HK-2 (cell line): ENCODE measurements around the gene AGBL1.
A peak's percentile ranks its signal among the peaks of the same experiment; 100 is the strongest.

Source experiments
- DNase-seq: peaks from one replicate; pipeline ENCODE4 v3.0.0-alpha.2; 2018; ENCODE audit not compliant: unreplicated experiment

Gene AGBL1

DNA sequence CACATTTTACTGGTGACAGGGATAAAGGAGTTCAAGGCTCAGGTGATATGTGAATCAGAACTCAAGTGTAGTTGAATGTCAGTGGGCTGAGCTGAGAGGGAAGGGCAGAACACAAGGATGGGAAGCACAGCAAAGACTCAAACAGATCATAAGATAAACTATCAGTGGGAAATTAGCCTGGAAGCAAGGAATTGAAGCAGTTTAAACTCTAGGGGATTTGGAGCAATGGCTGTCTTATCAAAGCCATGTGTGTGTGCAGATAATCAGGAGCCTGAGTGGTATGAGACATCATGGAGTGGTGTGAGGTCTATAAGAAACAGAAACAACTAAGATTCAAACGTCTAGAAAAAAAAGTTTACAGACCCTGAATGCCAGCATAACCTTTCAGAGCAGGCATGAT, 634.6 kb downstream of the AGBL1 start:
- no peak for DNase-seq

DNA sequence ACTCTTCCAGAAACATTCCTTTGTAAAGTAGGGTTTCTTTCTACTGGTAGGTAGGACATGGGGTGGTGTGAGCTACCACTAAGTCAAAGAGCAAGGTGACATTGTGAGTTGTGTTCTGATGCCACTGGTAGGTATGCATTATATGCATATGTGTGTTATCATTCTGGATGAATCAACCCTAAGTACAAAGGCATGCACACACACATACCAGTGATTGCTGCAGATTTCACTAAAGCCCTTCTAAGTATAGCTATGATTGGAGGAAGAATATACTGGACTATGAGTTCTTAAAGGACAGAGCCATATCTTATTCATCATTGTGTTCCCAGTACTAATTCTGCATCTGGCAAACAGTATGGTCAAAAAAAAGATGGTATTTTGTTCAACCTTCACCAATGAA, 646.0 kb downstream of the AGBL1 start:
- DNase-seq, result no peak

DNA sequence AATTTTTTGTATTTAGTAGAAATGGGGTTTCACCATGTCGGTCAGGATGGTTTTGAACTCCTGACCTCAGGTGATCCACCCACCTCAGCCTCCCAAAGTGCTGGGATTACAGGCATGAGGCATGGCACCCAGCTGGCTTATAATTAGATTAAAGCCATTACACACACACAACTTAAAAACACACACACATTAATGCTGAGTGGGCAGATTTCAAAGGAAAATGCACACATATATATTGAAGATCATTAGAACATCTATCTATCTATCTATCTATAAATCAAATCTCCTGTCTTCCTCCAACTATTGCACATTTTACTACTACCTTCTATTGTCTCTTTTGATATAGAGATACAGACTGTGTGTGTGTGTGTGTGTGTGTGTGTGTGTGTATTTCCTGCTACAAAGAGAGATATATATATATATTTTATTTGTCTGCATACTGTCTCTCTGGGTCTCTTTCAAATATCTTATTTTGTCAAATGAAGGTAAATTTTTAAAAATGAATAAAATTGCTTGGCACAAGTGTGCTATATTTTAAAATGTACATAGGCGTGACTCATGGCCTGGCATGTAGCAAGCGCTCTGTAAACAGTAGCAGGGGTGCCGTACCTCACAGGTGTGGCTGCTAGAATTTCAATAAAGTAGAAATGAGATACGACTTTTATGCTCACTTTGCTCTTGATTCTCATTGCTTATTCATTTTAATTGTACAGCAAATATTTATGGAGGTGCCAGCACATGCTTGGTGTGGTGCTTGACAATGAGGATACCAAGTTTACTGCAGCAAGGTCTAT, 655.8 kb downstream of the AGBL1 start:
- DNase-seq, result no peak

DNA sequence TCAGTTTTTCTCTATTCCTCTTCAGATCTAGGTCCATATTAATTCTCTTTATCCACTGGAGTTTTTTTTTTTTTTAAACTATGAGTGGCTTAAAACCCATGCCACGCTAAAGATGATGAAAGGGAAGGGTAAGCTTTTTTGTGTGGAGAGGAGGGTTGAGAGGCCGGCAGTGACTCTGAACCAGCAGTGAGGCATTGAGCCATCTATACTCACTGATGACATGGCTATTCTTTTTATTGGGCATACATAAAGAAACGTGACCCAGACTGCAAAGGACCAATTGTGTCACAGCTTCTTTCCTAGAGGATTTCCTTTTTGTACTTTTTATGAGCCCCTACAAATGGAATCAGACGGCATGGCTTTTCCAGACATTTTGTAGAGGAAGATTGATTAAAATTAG, 662.2 kb downstream of the AGBL1 start:
- no peak for DNase-seq

DNA sequence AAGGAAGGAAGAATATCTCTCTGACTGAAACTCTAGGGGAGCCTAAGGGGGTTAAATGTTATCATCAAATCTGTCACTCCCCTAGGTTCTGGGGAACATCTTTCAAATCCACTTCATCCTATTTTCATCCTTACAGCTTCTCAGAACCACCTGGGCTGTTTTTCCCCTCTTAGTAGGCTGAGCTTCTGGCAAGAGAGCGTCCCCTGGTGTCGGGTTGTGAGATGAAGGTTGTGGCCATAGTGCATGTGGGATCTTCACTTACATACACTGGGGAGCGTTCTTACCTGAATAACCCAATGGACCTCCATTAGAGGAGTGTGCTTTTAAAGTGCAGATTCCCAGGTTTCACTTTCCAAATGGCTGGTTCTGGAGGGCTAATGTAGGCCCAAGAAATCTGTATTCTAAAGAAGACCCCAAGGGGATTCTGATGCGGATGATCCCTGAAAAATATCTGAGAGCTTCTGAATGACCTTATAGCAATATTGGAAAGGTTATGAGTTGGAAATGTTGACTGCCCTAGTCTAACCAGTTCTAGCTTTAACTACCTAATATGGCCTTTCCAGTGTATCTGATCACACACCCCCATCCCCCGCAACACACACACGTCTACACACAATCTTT, 663.7 kb downstream of the AGBL1 start:
- peak; percentile 30 for DNase-seq

DNA sequence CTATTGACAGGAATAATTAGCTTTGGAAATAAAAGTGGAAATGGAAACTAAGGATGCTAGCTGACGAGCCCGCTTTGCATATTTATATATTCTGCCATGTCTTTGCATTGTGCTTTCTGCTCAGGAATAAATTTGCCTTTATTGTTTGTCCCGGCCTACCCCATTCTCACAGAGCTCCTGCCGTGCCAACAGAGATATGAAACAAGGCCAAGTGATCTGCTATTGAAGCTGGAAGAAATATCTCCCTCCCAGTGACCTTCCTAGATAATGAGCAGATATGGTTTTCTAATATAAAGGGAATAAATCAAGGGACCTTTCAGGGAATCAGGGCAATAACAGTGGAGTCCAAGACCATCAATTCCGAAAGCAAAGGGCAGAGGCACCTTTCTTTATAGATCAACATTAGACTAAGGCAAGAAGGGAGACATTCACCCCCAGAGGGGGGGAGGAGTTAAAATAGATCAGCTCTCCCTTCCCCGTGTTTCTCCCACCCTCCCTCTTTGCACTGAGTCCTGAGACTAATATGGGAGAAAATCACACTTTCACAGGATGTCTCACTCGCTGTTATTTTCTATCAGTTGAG, 664.6 kb downstream of the AGBL1 start:
- no peak for DNase-seq

DNA sequence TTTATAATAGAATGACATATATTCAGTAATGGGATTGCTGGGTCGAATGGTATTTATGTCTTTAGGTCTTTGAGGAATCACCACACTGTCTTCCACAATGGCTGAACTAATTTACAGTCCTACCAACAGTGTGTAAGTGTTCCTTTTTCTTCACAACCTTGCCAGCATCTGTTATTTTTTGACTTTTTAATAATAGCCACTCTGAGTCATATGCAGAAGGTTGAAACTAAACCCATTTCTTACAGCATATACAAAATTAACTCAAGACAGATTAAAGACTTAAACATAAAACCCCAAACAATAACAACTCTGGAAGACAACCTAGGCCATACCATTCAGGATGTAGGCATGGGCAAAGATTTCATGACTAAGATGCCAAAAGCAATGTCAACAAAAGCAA, 671.4 kb downstream of the AGBL1 start:
- no peak for DNase-seq

DNA sequence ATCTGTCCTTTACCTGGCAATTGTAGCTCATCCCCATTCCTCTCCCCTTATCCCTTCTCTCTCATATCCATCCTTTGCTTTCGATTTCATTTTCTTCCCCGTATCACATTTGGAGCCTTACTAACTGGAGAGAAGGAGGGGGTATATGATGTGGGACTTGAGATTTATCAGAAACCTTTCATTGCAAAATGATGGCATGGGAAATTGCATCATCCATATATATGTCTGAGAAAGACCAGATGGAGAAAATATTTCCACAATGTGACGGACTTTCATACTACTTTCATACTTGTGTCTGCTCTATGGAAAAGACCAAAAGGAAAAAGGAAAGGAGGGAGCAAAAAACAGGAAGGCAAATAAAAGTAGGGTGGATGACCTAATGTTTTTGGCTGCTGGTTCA, 675.2 kb downstream of the AGBL1 start:
- no peak for DNase-seq

DNA sequence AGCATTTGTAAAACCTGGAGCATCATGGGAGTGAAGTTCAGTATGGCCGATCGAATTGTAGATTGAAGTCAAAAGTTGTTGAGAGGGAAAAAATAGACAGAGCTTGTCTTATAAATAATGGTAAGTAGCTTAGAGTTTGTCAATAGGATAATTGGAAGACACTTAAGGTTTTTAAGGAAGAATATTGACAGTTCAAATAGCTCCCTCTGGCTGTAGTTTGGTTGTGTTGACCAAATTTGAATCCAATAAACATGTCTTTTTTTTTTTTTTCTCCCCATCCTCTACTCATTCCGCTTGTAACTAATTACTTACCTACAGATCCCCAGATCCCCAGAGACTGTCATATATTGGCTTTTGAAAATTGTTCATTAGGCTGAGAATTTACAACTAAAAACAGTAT, 677.0 kb downstream of the AGBL1 start:
- no peak for DNase-seq

DNA sequence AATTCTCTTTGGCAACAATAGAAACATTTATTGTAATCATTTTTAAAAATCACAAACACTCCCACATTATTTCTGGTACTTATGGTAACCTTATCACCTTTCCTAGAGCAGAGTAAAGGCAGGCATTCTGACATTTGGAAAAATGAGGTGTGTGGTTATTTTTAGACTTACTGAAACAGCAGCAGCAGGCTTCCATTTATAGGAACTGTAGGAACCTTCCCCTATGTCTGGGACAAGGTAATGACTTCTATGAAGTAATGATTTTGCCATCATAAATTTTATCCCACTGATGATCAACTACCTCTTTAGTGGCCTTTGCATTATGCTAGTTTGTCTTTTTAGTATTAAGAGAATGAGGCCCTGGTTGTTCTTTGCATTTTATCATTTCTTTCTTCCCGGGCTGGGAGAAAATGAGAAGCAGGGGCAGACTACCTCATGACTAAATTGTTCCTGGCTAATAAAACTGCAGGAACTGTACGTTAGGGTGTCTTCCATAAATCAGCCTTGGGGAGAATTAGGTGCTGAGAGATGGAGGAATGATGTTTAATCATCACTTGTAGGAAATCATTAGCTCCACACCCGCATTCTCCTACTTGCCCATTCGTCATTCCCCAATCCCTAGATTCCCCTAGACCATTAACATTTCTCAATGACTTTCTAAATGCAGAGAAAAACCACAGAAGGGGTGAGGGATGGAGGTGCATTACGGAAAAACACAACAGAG, 680.3 kb downstream of the AGBL1 start:
- no peak for DNase-seq

DNA sequence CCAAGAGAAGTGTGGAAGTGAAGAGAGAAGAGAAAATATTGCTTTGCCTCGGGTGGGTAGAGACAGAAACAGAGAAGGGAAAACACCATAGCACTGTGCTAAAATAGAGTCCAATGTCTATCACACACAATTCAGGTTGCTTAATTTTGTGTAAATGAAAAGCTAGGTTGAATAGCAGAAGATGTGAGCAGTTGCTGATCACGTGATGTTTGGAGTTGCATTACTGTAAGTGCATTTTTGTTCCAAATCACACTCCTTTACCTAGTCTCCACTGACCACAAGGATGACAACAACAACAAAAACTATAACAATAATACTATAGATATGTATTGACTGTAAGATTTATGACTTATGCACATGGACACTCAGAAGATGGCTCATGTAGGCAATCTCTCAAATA, 683.2 kb downstream of the AGBL1 start:
- no peak for DNase-seq

DNA sequence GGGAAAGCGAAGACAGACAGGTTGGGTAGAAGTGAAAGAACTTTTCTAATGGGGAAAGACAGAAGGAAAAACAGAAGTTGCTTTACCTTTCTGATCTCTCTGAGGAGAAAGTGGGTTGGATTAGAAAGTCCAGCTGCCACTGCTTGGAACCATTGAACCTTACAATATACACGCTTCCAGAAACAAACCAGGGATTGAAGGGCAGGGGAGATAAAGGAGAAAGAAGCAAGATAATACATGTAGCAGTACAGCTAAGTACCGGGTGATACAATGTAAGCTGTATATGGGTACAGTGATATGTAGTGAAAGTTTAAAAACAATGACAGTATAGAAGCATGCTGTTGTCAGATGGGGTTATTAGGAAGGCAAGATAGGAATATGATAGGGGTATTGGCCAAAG, 684.4 kb downstream of the AGBL1 start:
- DNase-seq, result no peak

DNA sequence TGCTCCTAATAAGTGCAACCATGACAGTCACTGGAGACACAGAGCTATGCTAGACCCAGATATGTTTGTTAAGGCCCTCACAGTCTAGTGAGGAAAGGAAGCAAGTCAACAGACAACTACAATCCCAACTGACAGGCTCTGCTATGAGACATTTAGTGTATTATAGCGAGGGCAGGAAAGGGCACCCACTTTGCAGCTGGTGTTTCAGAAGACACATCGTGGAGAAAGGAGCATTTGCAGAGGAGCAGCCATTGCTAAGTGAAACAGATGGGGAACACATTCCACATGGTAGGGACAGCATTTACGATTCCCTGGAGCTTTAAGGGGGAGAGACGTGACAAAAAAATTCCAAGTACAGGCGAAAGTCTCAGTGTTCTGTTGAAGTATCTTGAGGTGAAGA, 685.6 kb downstream of the AGBL1 start:
- DNase-seq, result no peak

DNA sequence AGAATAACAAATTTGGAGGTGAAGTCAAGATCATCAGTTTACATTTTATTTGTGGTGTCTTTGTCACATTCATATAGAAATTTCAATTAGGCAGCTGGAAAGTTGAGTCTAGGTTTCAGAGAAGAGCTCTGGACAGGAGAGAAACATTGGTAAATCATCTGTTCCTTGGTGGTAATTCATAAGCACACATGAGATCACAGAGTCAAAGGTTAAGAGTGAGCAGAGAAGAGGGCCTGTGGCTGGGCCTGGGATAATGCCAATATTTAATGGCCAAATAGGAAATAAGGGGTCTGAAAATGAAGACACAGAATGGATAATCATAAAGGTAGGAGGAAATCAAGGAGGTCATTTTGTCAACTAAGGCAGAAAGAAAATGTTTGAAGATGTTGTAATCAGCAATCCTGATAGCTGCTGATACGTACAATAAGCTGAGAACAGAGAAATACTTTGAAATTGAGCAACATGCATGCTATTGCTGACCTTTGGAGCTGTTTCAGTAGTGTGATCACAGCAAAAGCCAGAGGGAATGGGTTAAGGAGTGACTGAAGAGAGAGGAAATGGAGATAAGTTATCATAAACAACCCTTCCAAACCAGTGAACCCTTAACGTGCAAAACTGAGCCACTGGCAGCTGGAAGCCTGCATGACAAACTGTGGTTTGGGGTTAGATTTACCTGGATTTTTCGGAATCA, 692.8 kb downstream of the AGBL1 start:
- no peak for DNase-seq

DNA sequence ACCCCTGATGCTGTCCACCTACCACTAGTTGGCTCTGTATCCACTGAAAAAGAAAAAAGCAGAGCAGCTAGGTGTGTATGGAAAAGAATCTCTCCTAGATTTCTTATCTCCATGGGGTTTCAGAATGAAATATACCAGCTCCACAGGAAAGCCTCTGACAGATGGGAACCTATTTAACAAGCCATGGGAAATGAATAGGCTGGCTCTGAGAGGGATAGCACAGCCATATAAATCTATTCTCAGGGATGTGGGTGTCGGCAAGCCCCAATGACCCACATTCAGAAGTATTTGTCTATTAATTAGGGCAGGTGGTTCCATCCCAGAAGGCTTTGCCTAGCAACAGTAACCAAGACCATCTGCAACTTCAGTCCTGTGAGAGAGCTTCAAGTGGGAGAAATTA, 694.1 kb downstream of the AGBL1 start:
- DNase-seq, result no peak

DNA sequence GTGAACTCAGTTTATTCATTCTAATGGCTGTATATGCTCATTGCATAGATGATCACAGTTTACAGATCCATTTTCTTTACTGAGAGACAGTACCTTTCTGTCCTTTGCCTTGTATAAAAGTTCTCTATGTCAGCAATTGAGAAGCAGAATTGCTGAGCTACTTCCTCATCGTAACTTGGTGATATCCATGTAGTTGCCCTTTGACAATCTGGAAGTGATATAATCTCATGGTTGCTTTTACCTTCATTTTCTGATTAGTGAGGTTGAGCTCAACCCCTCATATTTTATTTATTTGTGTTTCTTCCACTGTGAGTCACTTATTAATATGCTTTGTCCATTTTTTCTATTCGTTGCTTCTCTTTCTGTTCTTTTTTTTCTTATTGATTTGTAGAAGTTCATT, 696.5 kb downstream of the AGBL1 start:
- no peak for DNase-seq

DNA sequence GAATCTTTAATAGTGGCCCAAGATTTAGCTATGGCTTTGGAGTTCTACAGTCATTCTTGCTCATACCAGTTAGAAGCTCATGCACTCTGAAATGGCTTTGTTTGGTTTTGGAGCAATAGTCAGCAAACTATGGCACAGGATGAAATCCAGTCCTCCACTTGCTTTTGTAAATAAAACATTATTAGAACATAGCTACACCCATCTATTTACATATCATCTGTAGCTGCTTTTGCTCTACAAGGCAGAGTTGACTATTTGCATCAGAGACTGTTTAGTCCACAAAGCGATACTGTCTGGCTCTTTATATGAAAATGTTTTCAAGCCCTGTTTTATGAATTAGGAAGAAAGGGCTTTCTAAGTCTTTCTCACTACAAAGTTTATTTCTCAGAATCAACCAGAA, 716.9 kb downstream of the AGBL1 start:
- DNase-seq, result no peak

DNA sequence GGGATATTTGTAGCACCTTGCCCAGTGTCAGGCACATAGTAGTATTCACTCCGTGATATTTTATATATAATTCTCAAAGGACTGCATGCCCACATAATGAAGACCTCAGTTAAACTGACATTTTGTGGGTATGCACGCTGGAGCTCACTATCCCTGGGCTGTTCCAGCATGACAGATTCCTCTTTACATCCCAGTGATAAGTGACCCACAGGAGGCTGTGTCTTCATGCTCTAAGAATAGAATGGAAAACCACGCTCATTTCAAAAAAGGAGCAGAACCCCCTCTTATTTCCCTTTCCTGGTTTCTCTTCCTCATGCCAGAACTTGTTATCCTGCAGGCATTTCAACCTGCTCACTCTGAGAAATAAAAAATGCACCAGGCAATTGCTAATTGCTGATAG, 717.5 kb downstream of the AGBL1 start:
- no peak for DNase-seq

DNA sequence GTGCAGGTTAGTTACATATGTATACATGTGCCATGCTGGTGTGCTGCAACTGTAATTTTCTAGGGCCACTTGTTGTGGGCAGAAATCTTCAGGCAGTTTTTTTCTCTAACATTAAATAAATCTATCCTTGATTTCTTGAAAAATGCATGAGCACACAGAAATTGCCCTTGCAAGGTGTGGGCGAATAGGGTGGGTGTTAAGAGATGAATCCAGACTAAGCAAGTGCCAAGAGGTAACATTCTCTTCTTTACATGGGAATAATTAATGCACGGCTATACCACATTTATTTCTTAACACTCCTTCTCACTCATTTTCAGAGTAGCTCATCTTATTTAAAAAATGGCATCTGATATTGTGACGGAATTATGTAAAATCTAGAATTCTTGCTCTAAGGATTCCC, 719.6 kb downstream of the AGBL1 start:
- DNase-seq, result no peak

DNA sequence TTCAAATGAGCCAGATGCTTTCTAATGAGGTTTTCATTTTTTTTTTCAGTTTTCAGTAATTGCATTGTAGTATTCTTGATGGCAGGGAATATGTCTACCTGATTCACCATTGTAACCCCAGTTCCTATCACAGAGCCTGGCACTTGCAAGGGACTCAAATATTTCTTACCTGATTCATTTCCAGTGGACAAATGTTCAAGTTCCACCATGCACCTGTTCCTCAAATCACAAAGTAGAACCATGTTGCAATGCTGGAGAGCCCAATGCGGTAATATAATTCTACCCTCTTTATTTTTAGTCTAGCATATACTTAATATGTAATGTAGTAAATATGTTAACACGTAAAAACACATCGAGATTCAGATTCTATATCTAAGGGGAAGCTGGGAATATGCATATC, 722.6 kb downstream of the AGBL1 start:
- no peak for DNase-seq

DNA sequence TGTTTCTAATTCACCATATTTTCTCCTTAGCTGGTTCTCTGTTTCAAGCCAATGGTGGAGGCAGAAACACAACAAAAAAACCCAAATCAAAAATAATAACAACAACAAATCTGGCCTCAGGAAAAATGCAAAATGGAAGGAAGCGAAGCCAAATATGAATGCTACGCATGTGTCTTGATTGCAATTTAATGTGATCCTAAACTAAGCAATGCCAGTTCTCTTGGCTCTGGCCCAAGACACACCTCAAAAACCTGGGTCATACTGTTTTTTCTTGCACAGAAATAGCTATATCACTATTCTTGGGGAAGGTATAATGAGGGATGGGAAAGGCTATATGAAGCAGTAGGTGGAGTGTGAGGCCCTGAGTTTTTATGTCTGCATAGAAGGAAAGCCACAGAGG, 724.7 kb downstream of the AGBL1 start:
- DNase-seq, result no peak

DNA sequence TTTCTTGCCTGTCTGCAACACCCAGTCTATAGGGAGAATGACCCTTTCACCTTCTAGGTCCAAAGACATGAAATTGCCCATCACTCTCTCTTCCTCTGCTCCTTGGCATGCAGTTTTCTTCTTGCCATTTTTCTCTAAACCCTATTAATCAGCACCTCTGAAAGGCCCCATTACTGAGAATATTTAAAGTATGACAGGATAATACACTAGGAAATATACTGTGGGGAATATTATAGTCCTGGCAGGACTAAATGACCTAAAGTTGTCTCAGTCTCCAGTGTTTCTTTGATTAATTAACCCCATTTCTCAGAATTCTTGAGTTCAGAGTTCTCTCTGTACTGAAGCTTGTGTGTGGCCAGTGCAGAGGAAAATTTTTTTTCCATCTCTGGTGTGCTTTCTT, 730.7 kb downstream of the AGBL1 start:
- DNase-seq, result no peak
